HG03108 (cell line): ENCODE measurements around the gene RSPH3.
"Not testable (repeated sequence)": the region's sequence is repeated elsewhere in the genome, so short reads cannot be mapped to it uniquely, and the experiment has no call there.

Experiments
- ATAC-seq: cut with Tn5 transposase; IDR thresholded peaks from one replicate; pipeline ENCODE4 v1.9.1; 2021; ENCODE audit warnings: moderate library complexity; ENCODE audit not compliant: unreplicated experiment

Gene RSPH3

GRCh38 chr6:158978757-158979156 is 21.2 kb downstream of the RSPH3 start:
- no peak for ATAC-seq

GRCh38 chr6:158977382-158977781 is 22.6 kb downstream of the RSPH3 start:
- no peak for ATAC-seq

DNA sequence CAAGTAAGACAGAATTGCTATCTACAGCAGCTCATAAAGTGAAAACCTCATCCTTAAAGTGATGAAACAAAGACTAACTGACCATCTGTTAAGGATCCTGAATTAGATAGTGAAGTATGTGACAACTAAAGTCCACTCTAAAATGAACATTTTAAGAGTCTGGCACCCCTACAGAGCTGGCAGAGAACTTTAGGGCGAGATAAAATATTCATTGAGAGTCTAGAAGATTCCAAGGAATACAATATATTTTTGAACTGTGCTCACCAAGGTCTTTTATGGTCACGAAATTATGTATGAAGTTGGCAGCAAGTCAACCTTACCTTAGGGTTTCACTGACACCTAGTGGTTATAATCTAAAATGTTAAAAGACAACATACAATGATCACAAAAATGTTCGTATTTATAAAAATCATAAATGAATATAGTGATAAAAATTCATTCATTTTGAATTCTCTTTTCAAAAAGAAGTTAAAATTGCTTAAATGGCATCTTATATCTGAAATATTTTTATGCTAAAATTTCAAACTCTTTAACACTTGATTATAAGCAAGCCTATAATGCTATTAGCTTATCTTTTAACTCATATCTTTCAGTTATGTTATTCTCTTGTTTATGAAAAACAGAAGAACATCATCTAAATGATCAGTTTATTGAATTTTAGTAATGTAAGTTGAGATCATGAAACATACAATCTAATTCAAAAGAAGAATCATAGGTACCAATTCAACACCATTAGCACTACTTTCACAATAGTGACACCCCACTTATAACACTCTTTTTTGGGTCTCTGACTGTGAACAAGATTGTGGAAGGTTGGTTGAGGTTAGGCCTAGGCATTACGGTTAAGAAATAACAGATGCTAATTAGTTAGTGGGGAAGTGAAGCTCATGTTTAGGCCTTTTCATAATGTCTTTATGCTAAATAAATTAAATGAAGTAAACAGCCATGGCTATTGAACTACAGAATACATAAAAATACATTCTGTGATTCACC is 27.5 kb downstream of the RSPH3 start:
- ATAC-seq: no peak

DNA sequence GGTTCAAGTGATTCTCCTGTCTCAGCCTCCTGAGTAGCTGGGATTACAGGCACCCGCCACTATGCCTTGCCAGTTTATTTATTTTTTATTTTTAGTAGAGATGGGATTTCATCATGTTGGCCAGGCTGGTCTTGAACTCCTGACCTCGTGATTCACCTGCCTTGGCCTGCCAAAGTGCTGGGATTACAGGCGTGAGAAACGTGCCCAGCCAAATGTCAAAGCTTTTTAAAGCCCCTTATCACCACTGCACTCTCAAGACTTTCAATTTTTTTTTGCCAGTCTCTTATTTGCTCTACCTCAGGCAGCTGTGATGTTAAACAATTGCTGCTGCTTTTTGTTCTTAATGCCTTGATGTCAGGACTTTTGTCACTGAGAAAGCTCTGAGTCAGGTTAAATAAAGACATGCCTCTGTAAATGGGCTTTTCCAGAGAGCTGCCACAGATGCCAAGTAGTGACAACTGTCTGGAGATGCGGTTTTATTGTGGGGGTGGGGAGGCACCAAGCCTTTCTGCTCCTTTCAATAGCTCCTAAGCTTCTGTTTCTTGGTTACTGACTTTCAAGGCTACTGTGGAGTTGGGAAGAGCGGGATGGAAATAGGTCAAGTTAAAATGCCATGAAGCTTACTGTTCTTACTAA is 29.2 kb downstream of the RSPH3 start:
- ATAC-seq: no peak

GRCh38 chr6:158969148-158969547 is 30.9 kb downstream of the RSPH3 start:
- no peak for ATAC-seq

GRCh38 chr6:158963020-158963808 is 36.8 kb downstream of the RSPH3 start:
- ATAC-seq: no peak

GRCh38 chr6:158962371-158962770 is 37.6 kb downstream of the RSPH3 start:
- ATAC-seq: no peak

DNA sequence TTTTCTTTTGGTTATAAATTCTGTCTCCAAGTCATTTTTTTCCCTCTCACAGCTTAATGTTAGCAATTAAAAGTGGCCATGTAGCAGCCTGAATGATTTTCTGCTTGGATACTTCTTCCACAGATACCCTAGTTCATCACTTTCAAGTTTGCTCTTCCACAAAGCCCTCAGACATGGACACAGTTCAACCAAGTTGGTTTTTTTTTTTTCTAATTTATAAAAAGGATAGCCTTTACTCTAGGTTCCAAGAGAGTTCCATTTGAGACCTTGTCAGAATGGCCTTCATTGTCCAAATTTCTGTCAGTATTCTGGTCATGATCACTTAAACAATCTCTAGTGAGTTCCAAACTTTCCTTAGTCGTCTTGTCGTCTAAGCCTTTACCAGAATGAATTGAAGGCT is 40.0 kb downstream of the RSPH3 start:
- no peak for ATAC-seq

DNA sequence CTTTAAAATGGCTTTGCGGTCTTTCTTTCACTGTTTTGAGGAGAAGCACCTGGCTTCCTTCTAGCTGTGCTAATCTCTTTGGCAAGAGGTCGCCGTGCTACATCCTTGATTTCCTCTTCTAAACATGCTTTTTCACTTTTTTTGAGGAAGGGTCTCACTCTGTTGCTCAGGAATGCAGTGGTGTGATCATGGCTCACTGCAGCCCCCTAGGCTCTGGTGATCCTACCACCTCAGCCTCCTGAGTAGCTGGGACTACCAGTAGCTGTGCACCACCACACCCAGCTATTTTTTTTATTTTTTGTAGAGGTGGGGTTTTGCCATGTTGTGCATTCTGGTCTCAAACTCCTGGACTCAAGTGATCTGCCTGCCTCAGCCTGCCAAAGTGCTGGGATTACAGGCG is 40.5 kb downstream of the RSPH3 start:
- no peak for ATAC-seq

GRCh38 chr6:158958504-158959386 is 41.3 kb downstream of the RSPH3 start:
- ATAC-seq: no peak

- no peak for ATAC-seq
Measured at GRCh38 chr6:158955255-158955654, 44.7 kb downstream of the RSPH3 start.

GRCh38 chr6:158954753-158955152 is 45.2 kb downstream of the RSPH3 start:
- no peak for ATAC-seq

GRCh38 chr6:158952011-158952410 is 48.0 kb downstream of the RSPH3 start:
- not testable (repeated sequence) for ATAC-seq

- not testable (repeated sequence) for ATAC-seq
Measured at GRCh38 chr6:158951565-158951964, 48.4 kb downstream of the RSPH3 start.

- ATAC-seq: no peak
Measured at GRCh38 chr6:158947284-158947683, 52.7 kb downstream of the RSPH3 start.

DNA sequence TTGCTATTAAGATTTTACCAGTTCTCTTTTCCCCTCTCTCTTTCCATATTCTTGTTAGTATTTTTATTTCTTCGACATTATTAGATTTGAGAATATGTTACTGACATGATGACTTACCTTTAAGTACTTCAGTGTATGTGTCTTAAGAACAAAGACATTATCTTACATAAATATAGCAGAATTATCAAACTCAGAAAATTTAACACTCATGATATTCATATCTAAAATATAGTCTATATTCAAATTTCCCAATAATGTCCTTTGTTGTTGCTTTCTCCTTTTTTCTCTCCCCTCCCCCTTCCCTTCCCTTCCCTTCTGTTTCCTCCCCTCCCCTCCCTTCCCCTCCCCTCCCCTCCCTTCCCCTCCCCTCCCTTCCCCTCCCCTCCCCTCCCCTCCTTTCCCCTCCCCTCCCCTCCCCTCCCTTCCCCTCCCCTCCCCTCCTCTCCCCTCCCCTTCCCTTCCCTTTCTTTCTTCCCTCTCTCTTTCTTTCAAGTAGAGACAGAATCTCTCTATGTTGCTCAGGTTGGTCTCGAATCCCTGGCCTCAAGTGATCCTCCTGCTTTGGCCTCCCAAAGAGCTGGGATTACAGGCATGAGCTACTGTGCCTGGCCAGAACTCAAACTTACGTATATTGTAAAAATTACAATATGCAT is 56.5 kb downstream of the RSPH3 start:
- no peak for ATAC-seq

- no peak for ATAC-seq
Measured at GRCh38 chr6:158942349-158942748, 57.7 kb downstream of the RSPH3 start.

GRCh38 chr6:158941246-158941645 is 58.8 kb downstream of the RSPH3 start:
- no peak for ATAC-seq

- no peak for ATAC-seq
Measured at GRCh38 chr6:158939255-158940159, 60.5 kb downstream of the RSPH3 start.
